Osteocyte (in vitro differentiated cells): ENCODE data around the gene JAK1. TPM values are rescaled to one million over a fixed set of nuclear protein-coding genes. Genes with fewer than 3 reads are reported as not detected.

Experiments used
- DNase-seq: peaks from one replicate; pipeline ENCODE4 v3.0.0; 2021; ENCODE audit warnings: mixed read lengths; ENCODE audit not compliant: unreplicated experiment; ENCODE audit errors: extremely low spot score
- H3K27ac Mint-ChIP-seq: one replicate; pipeline ENCODE4 v1.8.0; 2021; ENCODE audit warnings: mild to moderate bottlenecking, mixed read lengths; ENCODE audit not compliant: unreplicated experiment
- H3K27me3 Mint-ChIP-seq: one replicate; pipeline ENCODE4 v1.8.0; 2021; ENCODE audit warnings: mixed read lengths; ENCODE audit not compliant: unreplicated experiment
- H3K36me3 Mint-ChIP-seq: one replicate; pipeline ENCODE4 v1.8.0; 2021; ENCODE audit warnings: mixed read lengths; ENCODE audit not compliant: unreplicated experiment
- H3K4me1 Mint-ChIP-seq: one replicate; pipeline ENCODE4 v1.8.0; 2021; ENCODE audit warnings: mixed read lengths; ENCODE audit not compliant: unreplicated experiment
- H3K4me3 Mint-ChIP-seq: one replicate; pipeline ENCODE4 v1.8.0; 2021; ENCODE audit warnings: mild to moderate bottlenecking, moderate library complexity, mixed read lengths; ENCODE audit not compliant: unreplicated experiment
- H3K9me3 Mint-ChIP-seq: one replicate; pipeline ENCODE4 v1.8.0; 2021; ENCODE audit warnings: mixed read lengths; ENCODE audit not compliant: unreplicated experiment
- total RNA-seq: library from RNA; stranded (reverse); gene quantifications from 2 replicates; pipeline ENCODE4 v1.2.1, GENCODE V29; 2021
- TF ChIP-seq, protein P1 (sequence below): fragments of 200-600 bp; sonication (generic); IDR thresholded peaks from 2 replicates; pipeline ENCODE4 v1.5.0; 2021; ENCODE audit warnings: antibody characterized with exemption, mild to moderate bottlenecking, moderate library complexity

JAK1 gene
- total RNA-seq, 1 donor from 2014 or later, result 103 TPM

- Mint-ChIP-seq H3K4me1 (peaks cover 31% of the 10 kb centered on the region), H3K27me3 (no peaks in the 10 kb centered on the region), H3K9me3 (no peaks in the 10 kb centered on the region), H3K36me3 (peaks cover 9% of the 10 kb centered on the region), H3K27ac (no peak overlapping the region), H3K4me3 (no peak overlapping the region)
- DNase-seq, result no peak
- TF ChIP-seq, protein P1, sequence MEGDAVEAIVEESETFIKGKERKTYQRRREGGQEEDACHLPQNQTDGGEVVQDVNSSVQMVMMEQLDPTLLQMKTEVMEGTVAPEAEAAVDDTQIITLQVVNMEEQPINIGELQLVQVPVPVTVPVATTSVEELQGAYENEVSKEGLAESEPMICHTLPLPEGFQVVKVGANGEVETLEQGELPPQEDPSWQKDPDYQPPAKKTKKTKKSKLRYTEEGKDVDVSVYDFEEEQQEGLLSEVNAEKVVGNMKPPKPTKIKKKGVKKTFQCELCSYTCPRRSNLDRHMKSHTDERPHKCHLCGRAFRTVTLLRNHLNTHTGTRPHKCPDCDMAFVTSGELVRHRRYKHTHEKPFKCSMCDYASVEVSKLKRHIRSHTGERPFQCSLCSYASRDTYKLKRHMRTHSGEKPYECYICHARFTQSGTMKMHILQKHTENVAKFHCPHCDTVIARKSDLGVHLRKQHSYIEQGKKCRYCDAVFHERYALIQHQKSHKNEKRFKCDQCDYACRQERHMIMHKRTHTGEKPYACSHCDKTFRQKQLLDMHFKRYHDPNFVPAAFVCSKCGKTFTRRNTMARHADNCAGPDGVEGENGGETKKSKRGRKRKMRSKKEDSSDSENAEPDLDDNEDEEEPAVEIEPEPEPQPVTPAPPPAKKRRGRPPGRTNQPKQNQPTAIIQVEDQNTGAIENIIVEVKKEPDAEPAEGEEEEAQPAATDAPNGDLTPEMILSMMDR, result no peak
These were observed 78.6 kb downstream of the JAK1 start for GRCh38 chr1:64887689-64888217.

- Mint-ChIP-seq H3K4me1 (peaks cover 23% of the 10 kb centered on the region), H3K27me3 (no peaks in the 10 kb centered on the region), H3K27ac (no peak overlapping the region), H3K9me3 (no peaks in the 10 kb centered on the region), H3K36me3 (peaks cover 17% of the 10 kb centered on the region), H3K4me3 (no peak overlapping the region)
- TF ChIP-seq, protein P1, result no peak
- no peak for DNase-seq
These were observed 79.5 kb downstream of the JAK1 start for GRCh38 chr1:64886877-64887276.

DNA sequence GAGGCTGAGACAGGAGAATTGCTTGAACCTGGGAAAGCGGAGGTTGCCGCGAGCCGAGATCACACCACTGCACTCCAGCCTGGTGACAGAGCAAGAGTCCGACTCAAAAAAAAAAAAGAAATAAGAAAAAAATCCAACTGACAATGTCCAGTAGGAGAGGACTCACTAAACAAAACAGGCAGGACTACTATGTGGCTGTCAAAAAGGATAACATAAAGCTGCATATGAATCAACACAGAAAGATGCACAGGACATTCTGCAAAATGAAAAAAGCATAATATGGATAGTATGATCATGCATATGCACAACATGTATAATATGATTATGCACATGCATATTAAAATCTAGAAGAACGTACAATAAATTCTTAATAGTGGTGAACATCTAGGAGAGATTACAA is 80.7 kb downstream of the JAK1 start:
- TF ChIP-seq, protein P1, result no peak
- Mint-ChIP-seq H3K27me3 (no peaks in the 10 kb centered on the region), H3K4me3 (no peak overlapping the region), H3K4me1 (peaks cover 11% of the 10 kb centered on the region), H3K27ac (no peak overlapping the region), H3K9me3 (no peaks in the 10 kb centered on the region), H3K36me3 (peaks cover 21% of the 10 kb centered on the region)
- no peak for DNase-seq

- peaks cover 8% of the 10 kb centered on the region for H3K4me1 Mint-ChIP-seq
- no peaks in the 10 kb centered on the region for H3K27me3 Mint-ChIP-seq
- H3K36me3 Mint-ChIP-seq, result peaks cover 21% of the 10 kb centered on the region
- H3K9me3 Mint-ChIP-seq, result no peaks in the 10 kb centered on the region
- H3K4me3 Mint-ChIP-seq, result no peak overlapping the region
- H3K27ac Mint-ChIP-seq, result no peak overlapping the region
- TF ChIP-seq, protein P1, result no peak
- no peak for DNase-seq
These were observed 81.9 kb downstream of the JAK1 start for GRCh38 chr1:64884261-64885040.

DNA sequence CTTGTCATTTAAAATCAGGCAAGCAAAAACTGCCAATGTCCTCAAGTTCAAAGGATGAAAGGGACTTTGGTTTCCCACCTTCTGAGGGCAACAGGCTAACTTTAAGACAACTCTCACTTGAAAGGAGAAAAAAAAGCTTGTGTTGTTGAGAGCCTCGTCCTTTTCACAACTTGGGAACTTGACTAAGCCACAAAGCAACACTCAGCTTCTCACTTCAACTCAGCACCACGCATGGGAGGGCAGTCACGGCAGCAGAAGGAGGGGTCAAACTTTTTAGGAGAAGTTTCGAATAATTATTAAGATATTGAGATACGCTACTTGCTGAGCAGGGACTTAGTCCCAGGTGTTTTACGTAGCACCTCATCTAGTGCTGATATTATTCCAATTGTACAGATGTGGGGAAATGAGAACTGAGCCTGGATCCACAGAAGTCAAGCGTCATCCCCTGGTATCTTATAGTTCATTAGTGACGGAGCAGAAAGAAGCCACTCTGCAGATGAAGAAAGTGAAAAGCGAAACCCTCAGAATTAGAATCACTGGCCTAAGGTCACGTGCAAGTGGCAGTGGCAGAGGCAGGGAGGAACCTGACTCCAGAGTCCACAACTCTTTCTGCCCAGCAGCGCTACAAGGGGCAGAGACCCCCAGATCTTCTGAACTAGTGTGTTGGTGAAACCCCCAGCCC is 83.6 kb downstream of the JAK1 start:
- H3K36me3 Mint-ChIP-seq, result peaks cover 21% of the 10 kb centered on the region
- TF ChIP-seq, protein P1, result no peak
- no peak overlapping the region for H3K4me3 Mint-ChIP-seq
- H3K27ac Mint-ChIP-seq, result no peak overlapping the region
- H3K4me1 Mint-ChIP-seq, result no peaks in the 10 kb centered on the region
- DNase-seq, result no peak
- no peaks in the 10 kb centered on the region for H3K27me3 Mint-ChIP-seq
- no peaks in the 10 kb centered on the region for H3K9me3 Mint-ChIP-seq
